Activated CD8-positive, alpha-beta T cell treated with anti-CD3 and anti-CD28 coated beads for 36 hours (primary cell): ENCODE measurements around the gene TTI1. TPM values are rescaled to one million over a fixed set of nuclear protein-coding genes. Genes with fewer than 3 reads are reported as not detected.

ENCODE experiments used
- ATAC-seq: fragments of 200-7000 bp; cut with Tn5 transposase; one replicate; pipeline ENCODE4 v1.10.0; 2021; ENCODE audit warnings: mild to moderate bottlenecking, moderate library complexity
- CTCF ChIA-PET: fragments of 350-600 bp; sonication (Branson Sonifier 250); formaldehyde crosslinking; loops from one replicate; lab custom pipeline; 2021; ENCODE audit warnings: antibody characterized with exemption; lab: Charles Lee
- POLR2A ChIA-PET: fragments of 350-600 bp; sonication (Branson Sonifier 250); formaldehyde crosslinking; loops from one replicate; lab custom pipeline; 2021; ENCODE audit warnings: antibody characterized with exemption; lab: Charles Lee
- DNase-seq: peaks from one replicate; pipeline ENCODE4 v3.0.0-alpha.2; 2020
- H3K27ac Mint-ChIP-seq: one replicate; pipeline ENCODE4 v1.8.0; 2021; ENCODE audit warnings: mild to moderate bottlenecking, mixed read lengths
- H3K27me3 Mint-ChIP-seq: one replicate; pipeline ENCODE4 v1.8.0; 2021; ENCODE audit warnings: mixed read lengths
- H3K36me3 Mint-ChIP-seq: one replicate; pipeline ENCODE4 v1.8.0; 2021; ENCODE audit warnings: low read depth, mixed read lengths
- H3K4me1 Mint-ChIP-seq: one replicate; pipeline ENCODE4 v1.8.0; 2021; ENCODE audit warnings: low read depth, mixed read lengths
- H3K4me3 Mint-ChIP-seq: one replicate; pipeline ENCODE4 v1.8.0; 2021; ENCODE audit warnings: mild to moderate bottlenecking, moderate library complexity, mixed read lengths
- H3K9me3 Mint-ChIP-seq: one replicate; pipeline ENCODE4 v1.8.0; 2021; ENCODE audit warnings: mixed read lengths
- CTCF ChIP-seq: fragments of 200-600 bp; IDR thresholded peaks from one replicate; pipeline ENCODE4 v1.8.0; 2022; ENCODE audit warnings: antibody characterized with exemption, mild to moderate bottlenecking
- intact Hi-C: fragments of 100-400 bp; cut with micrococcal nuclease; formaldehyde crosslinking; loops from one replicate; pipeline ENCODE4 v1.10.0; 2022
- total RNA-seq, 2 experiments: library from RNA; stranded (reverse); gene quantifications; one replicate each; pipeline ENCODE4 v1.2.3, GENCODE V29; 2021

Gene TTI1
- total RNA-seq, 2 experiments from 2014 or later, result 34.1 to 39.7 TPM

GRCh38 chr20:38034108-38034649 is 923 bp upstream of the TTI1 start:
- ChIA-PET POLR2A (interaction anchor here (0.6 to 2.4 kb wide), 17 partner anchors 9 to 939 kb away, joined by 3 to 23 read pairs (median 5); partner anchors contain the start of gene RBL1), CTCF (interaction anchor here (0.9 to 2.2 kb wide), 6 partner anchors 10 to 187 kb away, joined by 3 to 9 read pairs (median 4); no protein-coding TSS in a partner anchor)
- Mint-ChIP-seq H3K27me3 (no peaks in the 10 kb centered on the region), H3K4me1 (peaks cover 56% of the 10 kb centered on the region), H3K4me3 (peak overlapping the region; percentile 88), H3K27ac (peak overlapping the region; percentile 99), H3K9me3 (no peaks in the 10 kb centered on the region), H3K36me3 (peaks cover 44% of the 10 kb centered on the region)
- DNase-seq, result no peak
- TF ChIP-seq CTCF, result no peak
- ATAC-seq, result peak; percentile 6
- intact Hi-C loops, result no loop called here

- TF ChIP-seq CTCF, result no peak
- POLR2A ChIA-PET, result interaction anchor here (1.0 to 2.4 kb wide), 15 partner anchors 10 to 938 kb away, joined by 3 to 23 read pairs (median 5); partner anchors contain the start of gene RBL1
- no peaks in the 10 kb centered on the region for H3K9me3 Mint-ChIP-seq
- no peaks in the 10 kb centered on the region for H3K27me3 Mint-ChIP-seq
- CTCF ChIA-PET, result interaction anchor here (1.1 to 2.2 kb wide), 5 partner anchors 11 to 188 kb away, joined by 3 to 9 read pairs (median 5); no protein-coding TSS in a partner anchor
- DNase-seq (peak; percentile 84), ATAC-seq (peak; percentile 62)
- peak overlapping the region; percentile 99 for H3K27ac Mint-ChIP-seq
- intact Hi-C loops, result no loop called here
- H3K36me3 Mint-ChIP-seq, result peaks cover 53% of the 10 kb centered on the region
- H3K4me3 Mint-ChIP-seq, result peak overlapping the region; percentile 88
- peaks cover 64% of the 10 kb centered on the region for H3K4me1 Mint-ChIP-seq
These were observed 499 bp downstream of the TTI1 start for GRCh38 chr20:38032585-38033329.

GRCh38 chr20:38031957-38032356 is 1.3 kb downstream of the TTI1 start:
- H3K4me3 Mint-ChIP-seq, result peak overlapping the region; percentile 88
- no peak for TF ChIP-seq CTCF
- ChIA-PET CTCF (interaction anchor here (2.2 kb wide), 1 partner anchor 189 kb away, joined by 9 read pairs; no protein-coding TSS in a partner anchor), POLR2A (interaction anchor here (1.4 kb wide), 1 partner anchor 26 kb away, joined by 6 read pairs; no protein-coding TSS in a partner anchor)
- peaks cover 59% of the 10 kb centered on the region for H3K4me1 Mint-ChIP-seq
- no peaks in the 10 kb centered on the region for H3K9me3 Mint-ChIP-seq
- H3K36me3 Mint-ChIP-seq, result peaks cover 47% of the 10 kb centered on the region
- DNase-seq, result no peak
- peak overlapping the region; percentile 99 for H3K27ac Mint-ChIP-seq
- intact Hi-C loops, result no loop called here
- no peaks in the 10 kb centered on the region for H3K27me3 Mint-ChIP-seq
- no peak for ATAC-seq

GRCh38 chr20:38029453-38029852 is 3.8 kb downstream of the TTI1 start:
- ATAC-seq (no peak), DNase-seq (no peak)
- no peak for TF ChIP-seq CTCF
- no peaks in the 10 kb centered on the region for H3K27me3 Mint-ChIP-seq
- no peaks in the 10 kb centered on the region for H3K9me3 Mint-ChIP-seq
- CTCF ChIA-PET, result interaction anchor here (3.1 kb wide), 1 partner anchor 28 kb away, joined by 14 read pairs; no protein-coding TSS in a partner anchor
- no peak overlapping the region for H3K4me3 Mint-ChIP-seq
- peaks cover 39% of the 10 kb centered on the region for H3K36me3 Mint-ChIP-seq
- intact Hi-C loops, result no loop called here
- peaks cover 52% of the 10 kb centered on the region for H3K4me1 Mint-ChIP-seq
- POLR2A ChIA-PET, result no interaction called here
- H3K27ac Mint-ChIP-seq, result no peak overlapping the region
